ENCODE data around the gene SMYD5. TPM values are rescaled to one million over a fixed set of nuclear protein-coding genes. Genes with fewer than 3 reads are reported as not detected.

Gene SMYD5
- polyA plus RNA-seq, 1 of the 3 experiments (the other 2 are of a cell fraction) = 21.4 TPM

GRCh38 chr2:73260338-73260984 lies 46.4 kb downstream of the SMYD5 start (continued):
- no peak for TF ChIP-seq IRF3 (IDR thresholded peaks at IDR 0.05; ENCODE audit: low read depth, low read length)
- TF ChIP-seq MAX (IDR thresholded peaks at IDR 0.05; ENCODE audit: low read depth) = peak; percentile 67; the same call in 1 of the 2 replicates
- no peak for TF ChIP-seq RFX5 (IDR thresholded peaks at IDR 0.05; ENCODE audit: low read length)
- TF ChIP-seq USF1 (IDR thresholded peaks at IDR 0.05; ENCODE audit: borderline replicate concordance, low read depth) = peak; percentile 25; the same call in 1 of the 2 replicates
- no peak for TF ChIP-seq SIN3A (IDR thresholded peaks at IDR 0.05; ENCODE audit: borderline replicate concordance, low read depth, low read length)
- no peak for TF ChIP-seq USF2 (IDR thresholded peaks at IDR 0.05; ENCODE audit: borderline replicate concordance, low read depth, low read length)
- no peak for TF ChIP-seq EP300 (IDR thresholded peaks at IDR 0.05; ENCODE audit: borderline replicate concordance in 1 of 2, low read depth in 1 of 2, low read length in 1 of 2)
- TF ChIP-seq RCOR1 (IDR thresholded peaks at IDR 0.05; ENCODE audit: low read length) = no peak
- no peak for TF ChIP-seq GATA2 (CRISPR knock-in tag; IDR thresholded peaks at IDR 0.05)
- TF ChIP-seq MEF2A (IDR thresholded peaks at IDR 0.05; ENCODE audit: borderline replicate concordance, low read depth) = no peak
- peak; percentile 65 for TF ChIP-seq RAD21 (IDR thresholded peaks at IDR 0.05; ENCODE audit: low read length)

- H3K36me3 ChIP-seq (replicated peaks in 1 of 2; ENCODE audit: control insufficient read depth in 1 of 2, insufficient read depth in 2 of 2, low read length in 1 of 2) = no peaks in the 10 kb centered on the region
- no peaks in the 10 kb centered on the region for H3K27me3 ChIP-seq (ENCODE audit: insufficient read depth)
- H3F3A ChIP-seq (replicated peaks; ENCODE audit: insufficient read depth) = no peaks in the 10 kb centered on the region
- ChIA-PET POLR2A (no interaction called here), CTCF (interaction anchor here (0.9 to 1.2 kb wide), 2 partner anchors 11 to 29 kb away, joined by 3 read pairs; no protein-coding TSS in a partner anchor)
- WGBS (ENCODE audit: low lambda C conversion rate) = 89% methylated on average over 4 of the region's 4 CpGs
- H3K4me2 ChIP-seq = no peak overlapping the region
- H3K4me3 ChIP-seq (ENCODE audit: low read depth in 2 of 2, low read length in 1 of 2) = no peak overlapping the region
- no peaks in the 10 kb centered on the region for H3K79me2 ChIP-seq (ENCODE audit: insufficient read depth)
- no peak overlapping the region for H2AFZ ChIP-seq (ENCODE audit: low read depth)
- H4K20me1 ChIP-seq (ENCODE audit: insufficient read depth) = no peaks in the 10 kb centered on the region
- no peak for DNase-seq
- H3K9me3 ChIP-seq = no peaks in the 10 kb centered on the region
- no peaks in the 10 kb centered on the region for H3K9me2 ChIP-seq
- TF ChIP-seq FOXM1 (IDR thresholded peaks at IDR 0.05; ENCODE audit: low read depth) = no peak
- TF ChIP-seq NRF1 (IDR thresholded peaks at IDR 0.05; ENCODE audit: low read depth, low read length) = no peak
- no peak for TF ChIP-seq ELF1 (IDR thresholded peaks at IDR 0.05)
- TF ChIP-seq USF1 (IDR thresholded peaks at IDR 0.05; ENCODE audit: borderline replicate concordance, low read depth) = no peak
- no peak for TF ChIP-seq RFX5 (IDR thresholded peaks at IDR 0.05; ENCODE audit: low read length)
- no peak for TF ChIP-seq MEF2A (IDR thresholded peaks at IDR 0.05; ENCODE audit: borderline replicate concordance, low read depth)
- TF ChIP-seq POLR2AphosphoS5 (IDR thresholded peaks at IDR 0.05; ENCODE audit: low read depth, low read length) = no peak
- TF ChIP-seq FOXJ3 (CRISPR knock-in tag; IDR thresholded peaks at IDR 0.05) = no peak
- no peak for TF ChIP-seq TAF1 (IDR thresholded peaks at IDR 0.05; ENCODE audit: borderline replicate concordance, low read depth, low read length)
- TF ChIP-seq MAX (IDR thresholded peaks at IDR 0.05; ENCODE audit: low read depth) = no peak
- no peak for TF ChIP-seq GABPA (IDR thresholded peaks at IDR 0.05; ENCODE audit: low read depth)
- no peak for TF ChIP-seq USF2 (IDR thresholded peaks at IDR 0.05; ENCODE audit: borderline replicate concordance, low read depth, low read length)
- no peak for TF ChIP-seq RCOR1 (IDR thresholded peaks at IDR 0.05; ENCODE audit: low read length)
- TF ChIP-seq CHD2 (IDR thresholded peaks at IDR 0.05; ENCODE audit: low read length, partially characterized antibody) = no peak
- H3K4me1 ChIP-seq (ENCODE audit: control insufficient read depth in 1 of 2, insufficient read depth in 2 of 2, low read depth in 1 of 2, low read length in 1 of 2) = no peaks in the 10 kb centered on the region; a peak in 1 of 4 replicates
- H3K9ac ChIP-seq = no peak overlapping the region
- no peak overlapping the region for H3K27ac ChIP-seq (ENCODE audit: low read depth in 2 of 2, low read length in 1 of 2)
Observed at GRCh38 chr2:73262108-73262651, 48.1 kb downstream of the SMYD5 start.

Measured in SK-N-SH (cell line).